Measurements from ENCODE around the gene GNG3.

The GNG3 gene

GRCh38 chr11:62724171-62724570 is 16.7 kb downstream of the GNG3 start:
- H3K4me1 ChIP-seq (ENCODE audit: control insufficient read depth, low read depth, low read length) = peaks cover 3% of the 10 kb centered on the region
- no peak overlapping the region for H3K4me2 ChIP-seq (ENCODE audit: low read length)
- no peak overlapping the region for H3K18ac ChIP-seq (ENCODE audit: low read length)
- no peak overlapping the region for H4K8ac ChIP-seq (ENCODE audit: low read depth, low read length)
- H3K36me3 ChIP-seq (ENCODE audit: control insufficient read depth, insufficient read depth, low read length) = peaks cover 32% of the 10 kb centered on the region
- no peak overlapping the region for H3K27ac ChIP-seq (ENCODE audit: low read depth, low read length)
- peaks cover 16% of the 10 kb centered on the region for H3K79me1 ChIP-seq (ENCODE audit: low read length)
- H3K4ac ChIP-seq (ENCODE audit: low read depth, low read length) = no peak overlapping the region
- no peak overlapping the region for H2BK120ac ChIP-seq (ENCODE audit: low read depth, low read length)
- no peak overlapping the region for H3K23ac ChIP-seq (ENCODE audit: low read length)
- no peak overlapping the region for H2BK15ac ChIP-seq (replicated peaks; ENCODE audit: low read depth)
- no peaks in the 10 kb centered on the region for H3K27me3 ChIP-seq (ENCODE audit: insufficient read depth, low read length, poor library complexity)
- no peak overlapping the region for H2BK5ac ChIP-seq (ENCODE audit: low read length)
- no peak overlapping the region for H3K4me3 ChIP-seq (ENCODE audit: low read length)
- peaks cover 46% of the 10 kb centered on the region for H3K79me2 ChIP-seq (ENCODE audit: control insufficient read depth, insufficient read depth, low read length)
- no CpG with 5 or more reads among the region's 8 CpGs for WGBS (ENCODE audit: extremely low coverage, insufficient coverage, low lambda C conversion rate)
- no peak for DNase-seq
- peak overlapping the region; percentile 54 for H3K9ac ChIP-seq (ENCODE audit: low read length)
- H2AK5ac ChIP-seq (ENCODE audit: low read length) = no peak overlapping the region
- no peak overlapping the region for H4K5ac ChIP-seq (ENCODE audit: low read length)
- peak overlapping the region; percentile 56 for H3K56ac ChIP-seq (ENCODE audit: low read length)

DNA sequence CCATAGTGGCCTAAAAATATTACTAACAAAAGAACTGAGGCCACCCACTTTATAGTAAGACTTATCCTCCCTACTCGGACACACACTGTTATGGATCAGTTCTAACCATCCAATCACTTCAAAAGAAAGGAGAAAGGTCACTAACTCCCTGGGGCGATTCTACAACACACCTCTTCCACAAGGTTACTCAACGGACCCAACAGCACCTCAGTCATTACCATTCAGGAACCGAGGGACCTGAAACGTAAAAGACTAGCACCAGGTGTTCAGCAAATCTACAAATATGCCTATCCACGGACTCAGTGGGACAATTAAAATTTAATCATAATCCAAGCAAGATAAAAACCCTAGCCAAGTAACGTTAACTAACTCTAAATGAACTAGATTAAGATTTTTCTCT is 18.2 kb downstream of the GNG3 start:
- H3K4me1 ChIP-seq (ENCODE audit: control insufficient read depth, low read depth, low read length) = peaks cover 3% of the 10 kb centered on the region
- no CpG with 5 or more reads among the region's 7 CpGs for WGBS (ENCODE audit: extremely low coverage, insufficient coverage, low lambda C conversion rate)
- H3K27ac ChIP-seq (ENCODE audit: low read depth, low read length) = no peak overlapping the region
- H3K79me2 ChIP-seq (ENCODE audit: control insufficient read depth, insufficient read depth, low read length) = peaks cover 53% of the 10 kb centered on the region
- peak overlapping the region; percentile 94 for H3K4me2 ChIP-seq (ENCODE audit: low read length)
- H2BK120ac ChIP-seq (ENCODE audit: low read depth, low read length) = no peak overlapping the region
- H2BK5ac ChIP-seq (ENCODE audit: low read length) = no peak overlapping the region
- no peak overlapping the region for H4K8ac ChIP-seq (ENCODE audit: low read depth, low read length)
- no peak overlapping the region for H4K5ac ChIP-seq (ENCODE audit: low read length)
- H3K79me1 ChIP-seq (ENCODE audit: low read length) = peaks cover 16% of the 10 kb centered on the region
- H3K27me3 ChIP-seq (ENCODE audit: insufficient read depth, low read length, poor library complexity) = no peaks in the 10 kb centered on the region
- H2AK5ac ChIP-seq (ENCODE audit: low read length) = no peak overlapping the region
- H3K4ac ChIP-seq (ENCODE audit: low read depth, low read length) = no peak overlapping the region
- H3K23ac ChIP-seq (ENCODE audit: low read length) = no peak overlapping the region
- peaks cover 26% of the 10 kb centered on the region for H3K36me3 ChIP-seq (ENCODE audit: control insufficient read depth, insufficient read depth, low read length)
- H3K4me3 ChIP-seq (ENCODE audit: low read length) = peak overlapping the region; percentile 58
- H3K9ac ChIP-seq (ENCODE audit: low read length) = peak overlapping the region; percentile 94
- peak overlapping the region; percentile 100 for H3K56ac ChIP-seq (ENCODE audit: low read length)
- no peak overlapping the region for H2BK15ac ChIP-seq (replicated peaks; ENCODE audit: low read depth)
- no peak overlapping the region for H3K18ac ChIP-seq (ENCODE audit: low read length)
- DNase-seq = peak; percentile 41

DNA sequence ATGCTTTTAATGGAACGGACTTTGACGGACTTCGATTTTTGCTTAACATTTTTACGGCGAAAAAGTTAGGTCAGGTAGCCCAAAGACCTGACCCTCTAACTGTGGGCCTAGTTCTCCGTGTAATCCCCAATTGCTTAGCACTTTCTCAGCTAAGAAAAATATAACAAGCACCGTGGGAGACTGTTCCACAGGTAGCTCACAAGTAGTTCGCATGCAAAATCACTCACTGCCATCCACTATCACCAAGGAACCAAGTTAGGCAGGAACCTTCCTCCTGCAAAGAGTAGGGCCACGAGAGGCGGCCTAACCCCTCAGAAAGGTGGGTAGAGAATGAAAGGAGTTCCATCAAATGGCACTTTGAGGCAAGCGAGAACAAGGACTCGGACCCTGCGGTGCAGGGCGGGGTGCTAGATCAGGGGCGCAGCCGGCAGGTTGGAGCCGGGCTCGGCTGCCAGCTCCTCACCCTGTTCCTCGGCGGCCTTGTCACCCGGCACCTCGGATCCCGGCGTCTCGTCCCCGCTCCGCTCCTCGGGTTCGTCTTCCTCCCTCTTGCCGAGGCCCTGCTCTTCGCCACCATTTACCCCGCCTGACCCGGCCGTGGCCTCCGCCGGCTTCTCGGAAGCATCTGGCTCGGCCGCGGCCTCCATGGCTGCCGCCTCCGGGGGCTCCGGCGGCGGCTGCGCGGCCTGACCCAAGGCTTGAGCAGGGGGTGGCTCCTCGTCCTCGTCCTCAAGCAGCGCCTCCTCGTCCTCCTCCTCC is 18.9 kb downstream of the GNG3 start:
- Histone ChIP-seq H2BK5ac (ENCODE audit: low read length) (no peak overlapping the region), H3K4me1 (ENCODE audit: control insufficient read depth, low read depth, low read length) (peaks cover 3% of the 10 kb centered on the region), H3K9ac (ENCODE audit: low read length) (peak overlapping the region; percentile 94), H2BK120ac (ENCODE audit: low read depth, low read length) (no peak overlapping the region), H3K4me2 (ENCODE audit: low read length) (peak overlapping the region; percentile 94), H2BK15ac (replicated peaks; ENCODE audit: low read depth) (no peak overlapping the region), H2AK5ac (ENCODE audit: low read length) (no peak overlapping the region), H3K79me1 (ENCODE audit: low read length) (peaks cover 16% of the 10 kb centered on the region), H4K5ac (ENCODE audit: low read length) (no peak overlapping the region), H3K36me3 (ENCODE audit: control insufficient read depth, insufficient read depth, low read length) (peaks cover 21% of the 10 kb centered on the region), H3K79me2 (ENCODE audit: control insufficient read depth, insufficient read depth, low read length) (peaks cover 57% of the 10 kb centered on the region), H4K8ac (ENCODE audit: low read depth, low read length) (no peak overlapping the region), H3K27me3 (ENCODE audit: insufficient read depth, low read length, poor library complexity) (no peaks in the 10 kb centered on the region), H3K18ac (ENCODE audit: low read length) (peak overlapping the region; percentile 77), H3K4me3 (ENCODE audit: low read length) (peak overlapping the region; percentile 58), H3K27ac (ENCODE audit: low read depth, low read length) (peak overlapping the region; percentile 93), H3K23ac (ENCODE audit: low read length) (peak overlapping the region; percentile 98), H3K56ac (ENCODE audit: low read length) (peak overlapping the region; percentile 100), H3K4ac (ENCODE audit: low read depth, low read length) (peak overlapping the region; percentile 97)
- peak; percentile 16 for DNase-seq
- WGBS (ENCODE audit: extremely low coverage, insufficient coverage, low lambda C conversion rate) = no CpG with 5 or more reads among the region's 51 CpGs

DNA sequence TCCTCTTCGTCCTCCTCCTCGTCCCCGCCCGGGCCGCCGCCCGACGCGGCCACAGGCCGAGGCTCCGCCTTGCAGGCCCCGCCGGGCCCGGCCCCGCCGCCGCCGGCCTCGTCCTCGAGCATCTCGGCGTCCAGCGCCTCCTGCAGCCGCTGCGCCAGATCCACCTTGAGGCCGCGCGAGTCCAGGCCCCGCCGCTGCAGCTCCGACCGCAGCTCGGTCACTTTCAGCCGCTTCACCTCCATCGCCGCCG is 19.4 kb downstream of the GNG3 start:
- Histone ChIP-seq H3K23ac (ENCODE audit: low read length) (peak overlapping the region; percentile 98), H3K79me2 (ENCODE audit: control insufficient read depth, insufficient read depth, low read length) (peaks cover 57% of the 10 kb centered on the region), H3K4me1 (ENCODE audit: control insufficient read depth, low read depth, low read length) (peaks cover 3% of the 10 kb centered on the region), H2BK15ac (replicated peaks; ENCODE audit: low read depth) (no peak overlapping the region), H2AK5ac (ENCODE audit: low read length) (no peak overlapping the region), H3K56ac (ENCODE audit: low read length) (peak overlapping the region; percentile 100), H3K4ac (ENCODE audit: low read depth, low read length) (peak overlapping the region; percentile 97), H3K36me3 (ENCODE audit: control insufficient read depth, insufficient read depth, low read length) (peaks cover 17% of the 10 kb centered on the region), H2BK120ac (ENCODE audit: low read depth, low read length) (no peak overlapping the region), H4K8ac (ENCODE audit: low read depth, low read length) (no peak overlapping the region), H4K5ac (ENCODE audit: low read length) (no peak overlapping the region), H3K4me2 (ENCODE audit: low read length) (peak overlapping the region; percentile 94), H3K27ac (ENCODE audit: low read depth, low read length) (peak overlapping the region; percentile 93), H3K18ac (ENCODE audit: low read length) (peak overlapping the region; percentile 77), H3K27me3 (ENCODE audit: insufficient read depth, low read length, poor library complexity) (no peaks in the 10 kb centered on the region), H2BK5ac (ENCODE audit: low read length) (no peak overlapping the region), H3K4me3 (ENCODE audit: low read length) (peak overlapping the region; percentile 58), H3K79me1 (ENCODE audit: low read length) (peaks cover 14% of the 10 kb centered on the region), H3K9ac (ENCODE audit: low read length) (peak overlapping the region; percentile 94)
- no peak for DNase-seq
- no CpG with 5 or more reads among the region's 37 CpGs for WGBS (ENCODE audit: extremely low coverage, insufficient coverage, low lambda C conversion rate)

DNA sequence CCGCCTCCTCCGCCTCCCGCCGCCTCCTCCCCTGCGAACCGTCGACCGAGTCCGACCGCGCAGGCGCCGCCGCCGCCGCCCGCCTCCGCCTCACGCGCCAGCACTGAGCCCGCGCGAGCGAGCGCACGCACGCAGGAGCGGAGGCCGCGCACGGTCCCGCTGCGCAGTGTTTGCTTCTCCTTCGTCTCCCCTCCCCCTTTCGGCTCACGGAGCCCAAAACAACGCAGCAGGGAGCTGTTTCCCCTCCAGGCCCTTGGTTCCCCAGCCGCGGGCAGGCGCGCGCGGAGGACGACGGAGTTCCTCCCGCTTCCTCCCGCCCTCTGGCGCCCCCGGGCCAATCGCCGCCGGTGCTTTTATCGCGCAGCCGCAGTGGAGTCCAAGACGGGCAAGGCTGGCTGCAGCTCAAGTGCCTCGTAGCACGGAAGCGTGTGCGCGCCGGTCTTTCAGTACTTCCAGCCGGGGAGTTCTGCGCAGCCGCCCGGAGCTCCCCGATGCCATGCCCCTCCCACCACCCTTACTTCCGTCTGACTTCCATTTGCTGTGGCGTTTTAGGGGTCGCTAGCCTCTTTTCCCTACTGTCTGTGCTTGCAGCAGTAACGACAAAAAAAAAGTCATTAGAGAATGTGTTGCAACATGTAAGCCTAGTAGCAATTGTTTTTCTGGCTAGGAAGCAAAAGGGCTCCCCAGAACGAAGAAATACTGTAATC is 19.8 kb downstream of the GNG3 start, which contains the start of gene HNRNPUL2:
HNRNPUL2 (minus strand) TSS at position 293 of the 707 bp plus-strand sequence. CDS start 301 bp downstream, outside the sequence.
- Histone ChIP-seq H3K4me2 (ENCODE audit: low read length) (peak within 1 kb of the TSS; percentile 100), H3K18ac (ENCODE audit: low read length) (peak within 1 kb of the TSS; percentile 98), H3K56ac (ENCODE audit: low read length) (peak within 1 kb of the TSS; percentile 100), H3K4me1 (ENCODE audit: control insufficient read depth, low read depth, low read length) (peaks cover 3% of the 10 kb centered on the region), H2BK5ac (ENCODE audit: low read length) (peak within 1 kb of the TSS; percentile 97), H3K79me1 (ENCODE audit: low read length) (peaks cover 9% of the 10 kb centered on the region), H3K4me3 (ENCODE audit: low read length) (peak within 1 kb of the TSS; percentile 81), H2AK5ac (ENCODE audit: low read length) (peak within 1 kb of the TSS; percentile 77), H2BK15ac (replicated peaks; ENCODE audit: low read depth) (no peak within 1 kb of the TSS), H4K5ac (ENCODE audit: low read length) (peak within 1 kb of the TSS; percentile 95), H3K27ac (ENCODE audit: low read depth, low read length) (peak within 1 kb of the TSS; percentile 94), H3K9ac (ENCODE audit: low read length) (peak within 1 kb of the TSS; percentile 94), H2BK120ac (ENCODE audit: low read depth, low read length) (peak within 1 kb of the TSS; percentile 52), H3K79me2 (ENCODE audit: control insufficient read depth, insufficient read depth, low read length) (peaks cover 53% of the 10 kb centered on the region), H3K4ac (ENCODE audit: low read depth, low read length) (peak within 1 kb of the TSS; percentile 99), H4K8ac (ENCODE audit: low read depth, low read length) (peak within 1 kb of the TSS; percentile 17), H3K36me3 (ENCODE audit: control insufficient read depth, insufficient read depth, low read length) (peaks cover 12% of the 10 kb centered on the region), H3K23ac (ENCODE audit: low read length) (peak within 1 kb of the TSS; percentile 98), H3K27me3 (ENCODE audit: insufficient read depth, low read length, poor library complexity) (no peaks in the 10 kb centered on the region)
- peak; percentile 99 for DNase-seq
- WGBS (ENCODE audit: extremely low coverage, insufficient coverage, low lambda C conversion rate) = no CpG with 5 or more reads among the region's 72 CpGs

All from mesendoderm (in vitro differentiated cells).